Measurements from ENCODE around the gene GPR25.
"Not testable (repeated sequence)": the region's sequence is repeated elsewhere in the genome, so short reads cannot be mapped to it uniquely, and the experiment has no call there.

Gene GPR25

DNA sequence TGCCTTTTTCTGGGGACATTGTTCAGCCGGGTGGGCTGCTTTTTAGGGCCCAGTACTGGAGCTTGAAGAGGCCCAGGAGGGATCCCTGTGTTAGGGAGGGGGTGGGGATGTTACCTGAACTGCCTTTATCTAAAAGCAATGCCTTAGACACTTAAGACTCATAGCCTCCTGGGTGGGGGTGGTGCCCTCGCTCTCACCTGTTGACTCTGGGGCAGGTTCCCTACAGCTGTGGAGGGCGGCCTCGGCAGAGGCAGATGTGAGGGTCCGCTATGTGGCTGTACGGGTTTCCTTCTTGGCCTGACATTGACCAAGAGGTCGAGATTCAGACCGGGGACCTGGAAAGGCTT, 22.6 kb downstream of the GPR25 start:
- DNase-seq (ENCODE audit: low spot score) = no peak

DNA sequence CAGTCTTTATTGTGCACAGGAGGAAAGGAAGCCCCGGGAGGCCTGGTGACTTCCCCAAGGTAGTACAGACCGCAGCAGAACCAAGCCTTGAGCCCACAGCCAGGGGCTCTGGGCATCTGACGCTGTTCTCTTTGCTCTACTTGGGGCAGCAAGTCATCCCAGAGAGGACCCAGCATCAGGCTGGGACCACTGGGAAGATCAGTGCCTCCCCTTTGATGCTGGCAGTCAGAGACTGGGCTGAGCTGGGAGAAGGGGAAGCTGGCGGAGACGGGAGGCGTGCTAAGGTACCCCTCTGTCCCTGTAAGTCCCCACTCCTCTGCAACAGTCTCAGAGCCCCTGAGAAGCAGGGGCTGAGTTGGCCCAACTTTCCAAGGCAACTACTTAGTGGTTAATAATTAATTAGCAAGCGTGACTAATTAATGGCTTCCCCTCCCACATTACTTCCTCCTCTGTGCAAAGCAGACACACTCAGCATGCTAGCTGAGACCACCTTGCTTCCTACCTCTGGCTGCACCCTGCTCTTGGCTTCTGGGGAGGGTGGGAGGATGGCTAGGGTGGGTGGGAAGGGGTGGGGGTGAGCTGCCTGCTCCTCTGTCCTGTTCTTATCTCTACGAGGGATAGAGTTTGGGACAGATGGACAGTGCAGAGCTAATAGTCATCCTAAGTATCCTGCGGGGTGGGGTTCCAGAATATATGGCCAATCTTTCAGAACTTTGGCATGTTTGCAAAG, 23.2 kb downstream of the GPR25 start:
- DNase-seq (ENCODE audit: low spot score) = no peak

DNA sequence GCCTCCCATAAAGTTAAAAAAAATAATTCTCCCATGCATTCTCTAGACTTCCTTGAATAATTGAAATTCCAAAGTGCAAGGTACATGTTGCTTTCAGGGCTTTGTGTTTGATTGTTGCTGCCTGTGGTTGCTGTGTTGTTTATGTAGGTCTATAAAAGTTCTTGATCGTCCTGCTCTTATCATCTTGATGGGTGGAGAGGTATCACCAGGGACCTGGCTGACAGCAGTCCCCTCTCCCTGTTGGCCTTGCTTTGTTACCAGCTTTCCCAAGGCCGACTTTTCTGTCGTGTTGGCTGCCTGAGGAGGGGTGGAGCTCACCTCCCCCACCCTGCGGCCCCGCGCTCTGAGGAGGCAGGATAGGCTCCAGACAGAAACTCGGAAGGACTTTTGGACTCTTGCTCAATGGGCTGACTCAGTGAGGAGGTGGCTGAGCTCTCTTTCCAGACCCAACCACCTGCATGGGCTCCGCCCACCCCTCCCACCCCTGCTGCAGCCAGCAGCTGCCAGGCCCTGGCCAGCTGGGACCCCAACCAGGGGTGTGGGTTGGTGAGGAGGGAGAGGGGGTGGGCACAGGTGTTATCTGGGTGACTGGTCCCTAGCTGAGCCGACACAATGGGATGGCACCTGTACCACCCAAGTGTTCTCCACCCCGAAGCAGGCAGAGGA, 23.9 kb downstream of the GPR25 start:
- no peak for DNase-seq (ENCODE audit: low spot score)

DNA sequence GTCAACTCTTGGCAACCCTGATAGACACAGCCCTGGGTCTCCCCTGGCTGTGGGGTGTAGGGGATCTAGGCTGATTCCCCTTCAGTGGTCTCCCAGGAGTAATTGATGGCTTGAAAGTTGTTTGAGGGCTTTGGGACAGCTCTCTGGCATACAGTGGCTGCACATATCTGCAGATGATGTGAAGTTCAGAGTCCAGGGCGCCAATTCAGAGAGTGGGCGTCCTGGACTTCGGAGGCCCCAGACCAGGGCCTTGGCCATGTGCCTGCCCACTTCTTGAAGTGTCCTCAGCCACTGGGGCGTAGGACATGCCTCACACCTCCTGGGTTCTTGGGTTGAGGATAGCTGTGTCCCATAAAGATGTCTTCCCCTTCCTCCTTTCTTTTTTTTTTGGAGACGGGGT, 24.5 kb downstream of the GPR25 start:
- DNase-seq (ENCODE audit: low spot score) = no peak

DNA sequence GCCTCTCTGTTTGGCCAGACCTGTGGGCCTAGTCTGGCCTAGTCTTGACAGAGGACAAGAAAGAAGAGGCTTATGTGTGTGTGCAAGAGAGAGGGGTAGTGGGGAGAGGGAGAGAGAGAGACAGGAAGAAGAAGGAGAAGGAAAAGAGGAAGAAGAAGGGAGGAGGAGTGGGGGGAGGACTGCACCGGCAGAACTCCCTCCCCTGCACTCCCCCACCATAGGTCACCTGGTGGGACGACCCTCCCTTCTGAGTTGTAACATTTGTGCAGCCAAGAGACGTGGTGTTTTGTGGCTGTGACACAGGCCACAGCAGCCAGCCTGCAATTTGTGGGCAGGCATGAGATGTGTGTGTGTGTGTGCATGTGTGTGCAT, 26.2 kb downstream of the GPR25 start:
- DNase-seq (ENCODE audit: low spot score) = no peak

DNA sequence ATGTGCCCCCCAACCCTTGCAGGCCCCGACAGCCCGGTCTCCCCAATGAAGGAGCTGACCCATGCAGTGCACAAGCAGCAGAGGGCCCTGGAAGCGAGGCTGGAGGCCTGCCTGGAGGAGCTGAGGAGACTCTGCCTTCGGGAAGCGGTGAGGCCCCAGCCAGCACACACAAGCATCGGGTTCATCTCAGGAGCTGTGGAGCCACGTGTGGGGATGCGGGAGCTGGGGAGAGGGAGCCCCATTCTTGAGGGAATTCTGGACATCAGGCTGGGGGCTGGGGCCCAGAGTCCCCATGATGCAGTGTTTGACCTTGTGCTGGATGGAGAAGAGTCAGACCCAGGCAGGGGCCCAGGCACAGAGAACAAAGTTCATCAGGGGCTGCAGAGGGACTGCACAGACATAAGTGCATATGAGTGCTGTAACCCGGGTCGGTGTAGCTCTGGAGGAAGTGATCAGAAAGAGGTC, 26.7 kb downstream of the GPR25 start:
- no peak for DNase-seq (ENCODE audit: low spot score)

DNA sequence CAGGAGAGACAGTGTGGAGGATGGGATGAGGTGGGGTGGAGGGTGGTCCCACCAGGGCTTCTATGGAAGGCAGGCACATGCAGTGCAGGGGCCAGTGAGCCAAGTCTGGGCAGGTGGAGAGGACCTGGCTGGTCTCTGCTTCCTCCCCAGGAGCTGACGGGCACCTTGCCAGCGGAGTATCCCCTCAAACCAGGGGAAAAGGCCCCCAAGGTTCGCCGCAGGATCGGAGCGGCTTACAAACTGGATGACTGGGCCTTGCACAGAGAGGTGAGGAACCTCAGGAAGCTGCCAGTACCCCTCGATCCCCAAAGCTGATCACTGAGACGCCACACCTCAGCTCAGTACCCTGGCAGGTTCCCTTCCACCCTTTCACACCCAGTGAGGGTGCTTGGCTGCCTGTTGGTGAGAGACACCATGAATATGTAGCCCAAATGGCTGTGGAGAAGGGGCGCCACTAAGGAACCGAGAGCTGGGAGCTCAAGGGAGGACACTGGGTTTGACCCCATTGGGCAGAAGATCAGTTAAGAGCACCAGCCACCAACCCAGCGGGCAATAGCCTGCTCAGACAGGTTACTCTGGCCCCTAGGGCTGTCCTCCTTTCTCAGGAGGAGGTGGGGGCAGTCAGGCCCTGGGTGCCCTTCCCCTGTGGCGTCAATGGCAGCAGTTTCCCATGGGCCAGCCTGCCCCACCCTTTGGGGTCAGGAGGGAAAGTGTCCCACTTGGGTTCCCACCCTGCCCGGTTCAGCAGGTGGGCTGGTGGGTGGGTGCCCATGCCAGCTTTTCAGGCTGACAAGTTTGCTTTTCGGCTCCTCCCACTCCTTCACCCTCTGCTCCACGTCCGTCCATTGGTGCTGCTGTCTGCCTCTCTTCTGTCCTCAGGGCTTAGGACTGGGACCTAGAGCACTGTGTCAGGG, 27.4 kb downstream of the GPR25 start:
- DNase-seq (ENCODE audit: low spot score) = no peak

DNA sequence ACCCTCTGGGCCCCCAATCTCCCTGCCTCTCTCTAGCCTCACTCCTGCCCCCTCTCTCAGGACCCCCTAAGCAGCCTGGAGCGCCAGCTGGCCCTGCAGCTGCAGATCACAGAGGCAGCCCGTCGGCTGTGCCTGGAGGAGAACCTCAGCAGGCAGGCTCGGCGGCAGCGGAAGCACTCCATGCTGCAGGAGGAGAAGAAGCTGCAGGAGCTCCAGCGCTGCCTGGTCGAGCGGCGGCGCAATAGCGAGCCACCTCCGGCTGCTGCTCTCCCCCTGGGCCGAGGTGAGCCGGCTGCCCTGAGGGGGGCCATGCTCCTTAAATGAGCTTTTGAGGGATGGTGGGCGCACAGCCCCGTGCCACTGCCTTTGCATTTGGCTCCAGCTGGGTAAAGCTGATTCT, 28.1 kb downstream of the GPR25 start:
- no peak for DNase-seq (ENCODE audit: low spot score)

DNA sequence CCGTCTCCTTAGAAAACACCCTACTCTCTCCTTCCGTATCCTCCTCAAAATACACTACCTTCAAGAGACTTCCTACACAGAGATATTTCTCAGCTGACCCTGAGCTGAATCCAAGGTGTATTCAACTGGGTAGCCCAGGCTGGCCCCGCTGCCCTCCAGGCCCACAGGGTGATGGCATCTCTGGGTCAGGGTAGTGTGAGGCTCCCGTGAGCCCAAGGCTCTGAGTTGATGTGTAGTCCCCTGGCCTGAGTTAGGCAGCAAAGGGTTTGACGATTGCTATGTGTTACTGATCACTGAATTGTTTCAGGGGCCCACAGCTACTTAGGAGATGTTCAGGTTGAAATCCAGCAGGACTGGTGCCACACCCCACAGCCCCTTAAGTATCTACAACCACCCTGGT, 28.6 kb downstream of the GPR25 start:
- DNase-seq (ENCODE audit: low spot score) = no peak

DNA sequence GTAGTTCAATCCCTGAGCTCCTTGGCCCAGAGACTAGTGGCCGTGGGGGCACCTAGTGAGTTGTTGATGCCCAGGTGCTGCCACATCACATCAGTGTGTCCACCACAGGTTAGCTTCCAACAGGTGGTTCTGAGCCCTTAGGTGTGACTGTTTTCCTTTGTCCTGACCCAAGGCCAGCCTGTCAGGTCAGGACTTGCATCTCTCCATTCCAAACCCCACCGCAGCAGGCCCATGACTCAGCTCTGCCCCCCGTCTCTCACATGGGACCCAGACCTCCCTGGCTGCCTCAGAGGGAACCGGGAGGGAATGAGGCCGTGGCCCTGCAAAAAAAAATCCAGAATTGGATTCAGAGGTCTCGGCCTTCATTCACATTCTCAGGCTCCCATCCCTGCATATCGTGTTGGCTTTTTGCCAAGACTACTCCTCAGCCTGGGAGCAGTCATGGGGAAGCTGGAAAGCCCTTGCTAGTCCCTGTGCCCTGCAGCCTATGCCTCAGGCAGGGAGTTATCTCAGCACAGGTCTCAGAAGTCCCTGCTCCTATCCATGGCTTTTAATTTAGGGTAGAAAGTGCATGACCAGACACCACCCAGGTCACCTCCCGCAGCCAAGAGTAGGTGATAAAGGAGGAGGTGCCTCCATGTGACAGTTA, 29.1 kb downstream of the GPR25 start:
- no peak for DNase-seq (ENCODE audit: low spot score)

DNA sequence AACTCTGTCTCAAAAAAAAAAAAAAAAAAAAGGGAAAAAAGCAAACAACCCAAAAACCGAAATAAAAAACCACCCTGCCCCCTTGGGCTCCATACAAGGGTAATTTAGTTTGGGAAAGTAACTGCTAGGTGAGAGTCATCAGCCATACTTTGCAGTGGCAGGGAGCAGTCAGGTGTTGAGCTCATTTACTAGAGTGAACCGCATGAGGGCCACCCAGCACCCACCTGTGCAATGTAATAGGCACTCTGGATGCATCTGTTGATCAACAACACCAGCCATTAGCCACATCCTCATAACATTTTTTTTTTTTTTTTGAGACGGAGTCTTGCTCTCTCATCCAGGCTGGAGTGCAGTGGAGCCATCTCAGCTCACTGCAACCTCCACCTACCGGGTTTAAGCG, 31.0 kb downstream of the GPR25 start:
- no peak for DNase-seq (ENCODE audit: low spot score)

DNA sequence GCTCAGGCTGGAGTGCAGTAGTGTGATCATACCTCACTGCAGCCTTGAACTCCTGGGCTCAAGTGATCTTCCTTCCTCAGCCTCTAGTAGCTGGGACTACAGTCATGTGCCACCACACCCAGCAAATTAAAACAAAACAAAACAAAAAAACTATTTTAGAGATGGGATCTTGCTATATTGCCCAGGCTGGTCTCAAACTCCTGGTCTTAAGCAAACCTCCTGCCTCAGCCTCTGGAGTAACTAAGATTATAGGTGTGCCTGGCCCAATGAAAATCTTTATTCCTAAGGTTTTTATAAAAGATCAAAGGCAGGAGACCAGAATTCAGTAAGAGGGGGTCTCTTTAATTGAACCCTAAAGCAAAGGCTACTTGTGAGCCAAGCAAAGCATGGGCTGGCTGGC, 32.0 kb downstream of the GPR25 start:
- DNase-seq (ENCODE audit: low spot score) = no peak

DNA sequence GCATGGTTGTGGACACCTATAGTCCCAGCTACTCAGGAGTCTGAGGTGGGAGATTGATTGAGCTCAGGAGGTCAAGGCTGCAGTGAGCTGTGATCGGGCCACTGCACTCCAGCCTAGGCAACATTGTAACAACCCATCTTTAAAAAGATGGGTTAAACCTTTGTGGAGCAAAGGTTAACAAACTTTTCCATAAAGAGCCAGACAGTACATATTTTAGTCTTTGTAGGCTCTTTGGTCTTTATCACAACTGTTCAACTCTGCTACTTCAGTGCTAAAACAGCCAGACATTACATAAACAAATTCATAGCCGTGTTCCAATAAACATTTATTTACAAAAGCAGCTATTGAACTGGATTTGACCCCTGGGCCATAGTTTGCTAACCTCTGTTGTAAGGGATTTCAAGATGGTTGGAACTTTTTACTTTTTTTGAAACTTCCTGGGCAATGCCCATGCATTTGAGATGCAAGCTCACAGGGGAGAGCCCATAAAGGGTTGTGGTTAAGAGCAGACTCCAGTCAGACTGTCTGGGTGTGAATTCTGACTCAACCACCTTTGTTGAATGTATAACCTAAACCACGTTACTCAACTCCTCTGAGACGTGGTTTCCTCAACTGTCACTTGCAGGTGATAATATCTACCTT, 32.8 kb downstream of the GPR25 start:
- no peak for DNase-seq (ENCODE audit: low spot score)

DNA sequence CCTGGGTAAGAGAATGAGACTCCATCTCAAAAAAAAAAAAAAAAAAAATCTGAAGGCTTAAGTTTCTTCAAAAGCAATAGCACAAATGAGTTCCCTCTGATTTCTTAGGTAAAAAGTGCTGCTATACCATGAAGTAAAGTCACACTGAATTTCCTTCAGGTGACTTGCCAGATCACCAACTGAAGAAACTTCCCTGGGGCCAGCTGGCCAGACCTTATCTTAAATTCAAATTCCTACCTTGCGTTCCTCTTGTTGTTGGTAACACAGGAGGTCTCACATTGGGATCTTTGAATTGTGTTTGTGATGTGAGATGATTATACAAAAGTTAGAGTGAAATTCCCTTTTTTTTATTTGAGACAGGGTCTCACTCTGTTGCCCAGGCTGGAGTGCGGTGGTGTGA, 33.7 kb downstream of the GPR25 start:
- no peak for DNase-seq (ENCODE audit: low spot score)

DNA sequence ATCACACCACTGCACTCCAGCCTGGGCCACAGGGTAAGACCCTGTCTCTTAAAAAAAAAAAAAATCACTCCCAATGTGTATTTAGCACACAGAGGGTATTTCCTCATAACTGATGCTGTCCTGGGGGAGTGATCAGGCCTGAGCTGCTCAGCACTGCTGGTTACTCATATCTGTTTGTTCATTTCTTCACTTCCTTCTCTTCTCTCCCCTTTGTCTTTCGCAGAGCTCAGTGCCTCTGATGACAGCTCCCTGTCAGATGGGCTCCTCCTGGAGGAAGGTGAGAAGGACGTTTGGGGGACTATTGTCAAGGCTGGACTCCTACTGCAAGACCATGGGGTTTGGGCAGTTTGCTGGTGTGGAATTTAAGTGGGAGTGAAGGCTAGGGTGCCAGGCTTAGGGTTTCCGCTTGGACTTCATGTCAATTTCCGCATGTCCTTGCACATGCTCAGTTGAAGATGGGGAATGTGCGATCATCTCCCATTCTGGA, 34.9 kb downstream of the GPR25 start:
- DNase-seq (ENCODE audit: low spot score) = no peak

DNA sequence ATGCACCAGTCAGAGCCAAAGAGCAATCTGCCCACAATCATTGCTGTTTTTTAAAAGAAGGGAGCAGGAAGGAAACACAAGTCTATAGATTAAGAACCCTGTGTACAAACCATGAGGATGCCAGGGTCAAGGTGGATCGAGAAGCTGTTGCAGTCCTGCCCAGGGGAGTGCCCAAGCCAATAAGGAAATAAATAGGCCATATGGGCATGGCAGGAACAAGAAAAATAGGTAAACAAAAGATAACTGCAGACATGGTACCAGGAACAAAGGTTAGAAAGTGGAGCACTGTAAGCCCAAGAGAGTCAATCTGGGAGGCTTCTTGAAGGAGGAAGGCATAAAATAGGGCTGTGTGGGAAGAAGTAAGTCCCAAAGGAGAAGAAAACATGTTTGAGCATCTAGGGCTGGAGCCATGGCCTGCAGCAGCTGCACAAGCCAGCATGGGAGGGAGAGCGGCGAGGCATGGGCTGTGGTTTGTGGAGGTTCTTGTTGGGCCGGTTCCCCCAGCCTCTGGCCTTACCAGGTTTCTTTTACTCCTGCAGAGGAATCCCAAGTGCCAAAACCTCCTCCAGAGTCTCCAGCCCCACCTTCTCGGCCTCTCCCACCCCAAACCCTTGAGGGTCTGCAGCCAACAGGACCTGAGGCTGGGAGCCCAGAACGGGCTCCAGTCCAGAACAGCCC, 35.5 kb downstream of the GPR25 start:
- no peak for DNase-seq (ENCODE audit: low spot score)

DNA sequence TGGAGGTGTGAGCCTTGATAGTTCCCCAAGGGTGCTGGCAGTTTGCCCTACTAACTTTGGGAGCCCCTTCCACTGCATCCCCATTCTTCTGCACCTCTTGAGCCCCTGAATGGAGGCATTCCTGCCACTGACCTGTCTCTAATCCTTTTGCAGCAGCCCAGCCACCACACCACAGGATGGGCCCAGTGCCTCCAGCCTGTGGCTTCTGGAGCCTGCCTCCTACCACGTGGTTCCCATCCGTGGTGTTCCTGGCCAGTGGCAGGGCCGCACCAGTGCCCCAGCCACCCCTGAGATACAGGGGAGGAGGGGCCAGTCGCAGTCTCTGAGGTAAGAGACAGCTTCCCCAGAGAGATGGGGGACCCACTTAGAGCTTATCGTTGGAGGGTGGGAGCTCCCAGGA, 36.3 kb downstream of the GPR25 start:
- DNase-seq (ENCODE audit: low spot score) = no peak

DNA sequence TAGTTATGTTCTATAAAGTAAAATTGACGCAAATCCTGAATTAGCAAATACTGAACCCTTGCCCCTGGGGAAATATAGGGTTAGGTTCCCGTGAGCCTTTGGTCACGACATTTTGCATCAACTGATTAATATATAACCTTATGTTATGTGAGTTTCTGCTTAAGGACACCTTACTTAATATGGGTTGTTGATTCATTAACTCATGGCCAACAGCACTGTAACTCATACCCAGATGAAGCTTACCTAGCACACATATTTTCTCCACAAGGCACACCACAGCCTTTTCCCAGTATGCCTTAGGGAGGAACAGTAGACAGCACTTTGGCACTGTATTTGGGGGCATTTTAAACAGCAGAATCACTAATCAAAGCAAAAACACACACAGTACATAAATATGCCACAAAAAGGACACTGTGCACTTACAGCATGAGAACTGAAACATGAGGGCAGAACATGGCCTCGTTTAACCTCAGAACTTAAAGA, 37.0 kb downstream of the GPR25 start:
- no peak for DNase-seq (ENCODE audit: low spot score)

DNA sequence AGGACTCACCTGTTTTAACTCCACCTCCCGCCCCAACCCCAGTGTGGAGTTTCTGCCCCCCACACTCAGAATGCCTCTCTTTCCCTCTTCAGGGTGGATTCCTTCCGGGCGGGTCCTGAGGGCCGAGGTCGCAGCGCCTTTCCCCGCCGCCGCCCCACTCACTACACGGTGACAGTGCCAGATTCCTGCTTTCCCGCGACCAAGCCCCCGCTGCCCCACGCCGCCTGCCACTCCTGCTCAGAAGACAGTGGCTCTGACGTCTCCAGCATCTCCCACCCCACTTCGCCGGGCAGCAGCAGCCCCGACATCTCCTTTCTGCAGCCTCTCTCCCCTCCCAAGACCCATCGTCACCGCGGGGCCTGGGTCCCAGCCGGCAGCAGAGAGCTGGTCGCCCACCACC, 38.6 kb downstream of the GPR25 start:
- no peak for DNase-seq (ENCODE audit: low spot score)

DNA sequence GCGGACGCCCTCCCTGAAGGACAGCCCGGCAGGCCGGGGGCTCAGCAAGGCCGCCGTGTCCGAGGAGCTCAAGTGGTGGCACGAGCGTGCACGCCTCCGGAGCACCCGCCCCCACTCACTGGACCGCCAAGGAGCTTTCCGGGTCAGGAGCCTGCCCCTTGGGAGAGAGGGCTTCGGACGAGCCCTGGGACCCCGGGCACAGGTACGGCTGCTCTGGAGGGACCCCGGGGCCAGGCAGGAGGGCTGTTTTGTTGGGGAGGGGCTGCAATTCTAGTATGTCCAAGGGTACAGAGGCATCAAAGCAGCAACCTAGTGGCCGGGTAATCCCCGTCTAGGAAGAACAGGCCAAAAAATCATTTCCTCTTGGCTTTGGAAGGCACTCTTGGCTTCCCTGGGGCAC, 39.2 kb downstream of the GPR25 start:
- not testable (repeated sequence) for DNase-seq (ENCODE audit: low spot score)

Measured in ecto neural progenitor cell (in vitro differentiated cells).